ENCODE measurements around the gene RGL3.
"Not testable (repeated sequence)": the region's sequence is repeated elsewhere in the genome, so short reads cannot be mapped to it uniquely, and the experiment has no call there.

- TF ChIP-seq, protein P1, sequence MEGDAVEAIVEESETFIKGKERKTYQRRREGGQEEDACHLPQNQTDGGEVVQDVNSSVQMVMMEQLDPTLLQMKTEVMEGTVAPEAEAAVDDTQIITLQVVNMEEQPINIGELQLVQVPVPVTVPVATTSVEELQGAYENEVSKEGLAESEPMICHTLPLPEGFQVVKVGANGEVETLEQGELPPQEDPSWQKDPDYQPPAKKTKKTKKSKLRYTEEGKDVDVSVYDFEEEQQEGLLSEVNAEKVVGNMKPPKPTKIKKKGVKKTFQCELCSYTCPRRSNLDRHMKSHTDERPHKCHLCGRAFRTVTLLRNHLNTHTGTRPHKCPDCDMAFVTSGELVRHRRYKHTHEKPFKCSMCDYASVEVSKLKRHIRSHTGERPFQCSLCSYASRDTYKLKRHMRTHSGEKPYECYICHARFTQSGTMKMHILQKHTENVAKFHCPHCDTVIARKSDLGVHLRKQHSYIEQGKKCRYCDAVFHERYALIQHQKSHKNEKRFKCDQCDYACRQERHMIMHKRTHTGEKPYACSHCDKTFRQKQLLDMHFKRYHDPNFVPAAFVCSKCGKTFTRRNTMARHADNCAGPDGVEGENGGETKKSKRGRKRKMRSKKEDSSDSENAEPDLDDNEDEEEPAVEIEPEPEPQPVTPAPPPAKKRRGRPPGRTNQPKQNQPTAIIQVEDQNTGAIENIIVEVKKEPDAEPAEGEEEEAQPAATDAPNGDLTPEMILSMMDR (conservative IDR thresholded peaks at IDR 0.05): not testable (repeated sequence)
- TF ChIP-seq ZFX (IDR thresholded peaks at IDR 0.05): not testable (repeated sequence)
Measured at GRCh38 chr19:11458912-11459311, 39.8 kb upstream of the RGL3 start.

Measured in C4-2B (cell line).